RWPE1 (cell line): ENCODE data around the gene TRIM45.

Experiments
- CTCF ChIA-PET: fragments of 350-600 bp; sonication (Branson Sonifier 250); formaldehyde crosslinking; extraction: SDS; loops from one replicate; lab custom pipeline; 2021; lab: Yijun Ruan, JAX
- POLR2A ChIA-PET: fragments of 400-600 bp; formaldehyde crosslinking; extraction: SDS; loops from one replicate; lab custom pipeline; 2020; ENCODE audit warnings: antibody characterized with exemption; ENCODE audit not compliant: low non-redundant PET; lab: Yijun Ruan, JAX
- DNase-seq: peaks from one replicate; pipeline ENCODE4 v3.0.0; 2012; ENCODE audit warnings: low spot score
- H3K27ac ChIP-seq: fragments of 450-650 bp; 2 replicates; pipeline ENCODE4 v1.5.1; 2017
- CTCF ChIP-seq: fragments of 450-650 bp; conservative IDR thresholded peaks from 2 replicates; pipeline ENCODE4 v1.5.1; 2017; ENCODE audit warnings: low read depth, mild to moderate bottlenecking

TRIM45 gene

GRCh38 chr1:117093870-117094621, 27.5 kb downstream of the TRIM45 start:
- no peak for TF ChIP-seq CTCF
- DNase-seq: peak; percentile 65
- CTCF ChIA-PET: interaction anchor here (0.6 to 1.7 kb wide), 3 partner anchors 11 to 426 kb away, joined by 3 to 7 read pairs (median 3); partner anchors contain the start of gene IGSF3
- H3K27ac ChIP-seq: peak overlapping the region; percentile 73
- POLR2A ChIA-PET: no interaction called here

GRCh38 chr1:117093091-117093534, 28.4 kb downstream of the TRIM45 start:
- TF ChIP-seq CTCF: no peak
- peak; percentile 87 for DNase-seq
- POLR2A ChIA-PET: no interaction called here
- H3K27ac ChIP-seq: peak overlapping the region; percentile 76
- CTCF ChIA-PET: interaction anchor here (0.6 to 0.8 kb wide), 2 partner anchors 191 to 425 kb away, joined by 3 read pairs; partner anchors contain the start of gene IGSF3

GRCh38 chr1:117092594-117092993, 29.0 kb downstream of the TRIM45 start:
- TF ChIP-seq CTCF: no peak
- peak overlapping the region; percentile 76 for H3K27ac ChIP-seq
- POLR2A ChIA-PET: no interaction called here
- no peak for DNase-seq
- CTCF ChIA-PET: interaction anchor here (0.7 to 0.8 kb wide), 2 partner anchors 192 to 282 kb away, joined by 3 to 4 read pairs; no protein-coding TSS in a partner anchor

- POLR2A ChIA-PET: interaction anchor here (0.6 kb wide), 1 partner anchor 13 kb away, joined by 3 read pairs; no protein-coding TSS in a partner anchor
- no peak for TF ChIP-seq CTCF
- DNase-seq: no peak
- CTCF ChIA-PET: no interaction called here
- H3K27ac ChIP-seq: no peak overlapping the region
Measured at GRCh38 chr1:117089996-117090395, 31.6 kb downstream of the TRIM45 start.

GRCh38 chr1:117087686-117088085, 33.9 kb downstream of the TRIM45 start:
- CTCF ChIA-PET: no interaction called here
- DNase-seq: no peak
- H3K27ac ChIP-seq: no peak overlapping the region
- POLR2A ChIA-PET: no interaction called here
- TF ChIP-seq CTCF: no peak

GRCh38 chr1:117084231-117084630, 37.3 kb downstream of the TRIM45 start:
- ChIA-PET POLR2A (no interaction called here), CTCF (no interaction called here)
- DNase-seq: no peak
- no peak for TF ChIP-seq CTCF
- no peak overlapping the region for H3K27ac ChIP-seq
